CD4-positive, alpha-beta T cell treated with Interleukin-2 at 100 ng/mL for 4 hours (primary cell): ENCODE results near the gene HOXD11.

Experiments used
- DNase-seq: peaks from one replicate; pipeline ENCODE4 v3.0.0-alpha.2; 2020; ENCODE audit warnings: low spot score

Gene HOXD11

DNA sequence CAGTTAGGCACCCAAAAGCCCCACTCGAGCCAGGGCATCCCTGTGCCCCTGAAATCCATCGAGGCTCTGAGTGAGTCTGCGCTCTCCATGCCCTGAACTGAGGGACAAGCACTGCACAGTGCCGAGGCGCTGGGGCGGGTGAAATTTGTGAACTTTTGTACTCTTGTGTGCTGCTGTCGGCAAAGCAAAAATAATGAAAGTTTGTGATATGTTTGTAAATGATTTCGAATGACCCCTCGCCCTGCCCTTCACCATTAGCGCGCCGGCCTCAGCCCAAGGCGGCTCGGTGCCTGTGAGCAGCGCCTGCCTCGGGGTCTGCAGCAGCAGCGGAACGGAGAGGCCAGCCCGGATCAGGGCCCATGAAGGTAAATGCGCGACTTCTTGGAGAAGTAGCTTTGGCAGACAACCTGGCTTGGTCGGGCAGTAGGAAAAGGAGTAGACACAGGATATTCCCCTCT lies 42.4 kb downstream of the HOXD11 start:
- no peak for DNase-seq

DNA sequence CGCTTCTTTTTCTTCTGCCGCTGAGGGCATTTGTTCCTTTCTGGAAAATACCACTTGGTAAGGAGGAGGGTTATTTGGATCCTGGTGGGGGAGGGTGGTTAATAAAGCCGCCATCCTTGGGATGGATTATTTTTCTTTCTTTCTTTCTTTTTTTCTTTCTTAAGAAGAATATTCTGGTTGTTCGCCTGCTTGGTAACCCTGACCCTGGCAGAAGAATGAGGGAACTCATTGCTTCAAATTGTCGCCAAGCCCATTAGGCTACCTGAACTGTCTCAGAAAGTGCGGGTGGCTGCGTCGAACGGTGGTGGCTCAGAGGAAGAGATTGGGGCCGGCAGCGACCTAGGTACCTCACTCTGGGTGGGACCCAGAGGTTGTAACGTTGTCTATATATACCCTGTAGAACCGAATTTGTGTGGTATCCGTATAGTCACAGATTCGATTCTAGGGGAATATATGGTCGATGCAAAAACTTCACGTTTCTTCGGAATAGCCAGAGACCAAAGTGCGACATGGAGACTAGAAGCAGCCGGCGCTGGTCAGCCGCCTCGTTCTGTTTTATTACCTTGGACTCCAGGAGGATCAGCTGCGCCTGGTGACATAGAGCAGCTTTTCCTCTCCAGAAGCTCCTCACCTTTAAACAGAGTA lies 43.0 kb downstream of the HOXD11 start:
- no peak for DNase-seq

DNA sequence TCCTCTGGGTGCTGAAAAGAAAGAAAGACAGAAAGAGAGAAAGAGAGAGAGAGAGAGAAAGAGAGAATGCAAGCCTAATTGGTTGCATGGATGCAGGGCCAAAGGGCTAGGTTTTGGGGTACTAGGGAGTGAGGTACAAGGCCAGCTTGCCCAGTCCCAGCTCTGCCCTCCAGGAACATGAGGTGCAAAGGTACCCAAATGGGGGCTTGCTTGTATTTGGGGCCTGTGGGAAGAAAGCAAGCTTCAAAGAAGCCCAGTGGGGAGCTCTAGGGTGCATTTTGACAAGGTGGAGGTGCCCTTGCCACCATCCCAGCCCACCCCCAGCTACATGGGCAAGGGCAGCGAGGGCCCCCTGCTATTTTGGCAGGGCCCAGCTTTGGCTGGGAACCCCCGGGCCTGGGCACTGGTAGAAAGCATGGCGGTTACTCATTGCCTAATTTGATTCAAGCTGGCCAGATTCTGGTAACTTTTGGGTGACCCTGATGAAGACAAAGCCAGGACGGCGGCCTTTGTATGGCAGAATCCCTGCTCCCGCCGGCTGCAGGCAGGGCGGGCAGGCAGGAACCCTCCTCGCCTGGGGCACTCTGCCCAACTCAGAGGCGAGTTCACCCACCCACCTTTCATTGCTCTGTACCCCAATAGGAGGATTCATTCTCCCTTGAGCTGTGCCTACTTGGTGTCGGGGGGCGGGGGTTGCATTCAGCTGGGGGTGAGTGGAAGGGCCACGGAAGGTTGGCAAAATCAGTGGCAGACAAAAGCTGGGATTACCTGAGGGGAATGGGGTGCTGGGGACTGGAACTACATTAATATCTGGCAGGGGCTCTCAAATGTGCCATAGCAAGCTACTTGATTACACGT lies 43.7 kb downstream of the HOXD11 start:
- no peak for DNase-seq

DNA sequence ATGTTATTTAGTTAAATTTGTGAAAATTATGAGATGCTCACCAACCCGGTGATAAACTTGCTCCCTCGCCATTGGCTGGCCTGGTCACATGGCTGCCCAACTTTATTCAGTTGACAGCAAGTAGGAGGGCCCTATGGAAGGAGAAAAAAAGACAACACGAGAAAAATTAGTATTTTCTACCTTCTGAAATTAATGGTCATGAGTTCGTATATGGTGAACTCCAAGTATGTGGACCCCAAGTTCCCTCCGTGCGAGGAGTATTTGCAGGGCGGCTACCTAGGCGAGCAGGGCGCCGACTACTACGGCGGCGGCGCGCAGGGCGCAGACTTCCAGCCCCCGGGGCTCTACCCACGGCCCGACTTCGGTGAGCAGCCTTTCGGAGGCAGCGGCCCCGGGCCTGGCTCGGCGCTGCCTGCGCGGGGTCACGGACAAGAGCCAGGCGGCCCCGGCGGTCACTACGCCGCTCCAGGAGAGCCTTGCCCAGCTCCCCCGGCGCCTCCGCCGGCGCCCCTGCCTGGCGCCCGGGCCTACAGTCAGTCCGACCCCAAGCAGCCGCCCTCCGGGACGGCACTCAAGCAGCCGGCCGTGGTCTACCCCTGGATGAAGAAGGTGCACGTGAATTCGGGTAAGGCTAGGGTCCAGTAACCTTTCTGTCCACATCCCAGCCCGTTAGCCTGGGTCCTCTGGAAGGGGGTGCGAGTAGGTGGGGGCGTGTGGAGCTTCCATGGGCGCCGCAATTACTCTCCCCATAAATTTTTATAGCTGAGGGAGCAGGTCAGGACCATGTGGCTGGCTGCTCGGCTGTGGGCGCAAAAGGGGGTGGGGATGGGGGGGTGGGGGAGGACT lies 44.6 kb downstream of the HOXD11 start, which contains the start of gene HOXD4:
TSS of gene HOXD4 (plus strand) at position 109 of the 846 bp plus-strand sequence. CDS start at position 193, 84 bp downstream.
- no peak for DNase-seq

DNA sequence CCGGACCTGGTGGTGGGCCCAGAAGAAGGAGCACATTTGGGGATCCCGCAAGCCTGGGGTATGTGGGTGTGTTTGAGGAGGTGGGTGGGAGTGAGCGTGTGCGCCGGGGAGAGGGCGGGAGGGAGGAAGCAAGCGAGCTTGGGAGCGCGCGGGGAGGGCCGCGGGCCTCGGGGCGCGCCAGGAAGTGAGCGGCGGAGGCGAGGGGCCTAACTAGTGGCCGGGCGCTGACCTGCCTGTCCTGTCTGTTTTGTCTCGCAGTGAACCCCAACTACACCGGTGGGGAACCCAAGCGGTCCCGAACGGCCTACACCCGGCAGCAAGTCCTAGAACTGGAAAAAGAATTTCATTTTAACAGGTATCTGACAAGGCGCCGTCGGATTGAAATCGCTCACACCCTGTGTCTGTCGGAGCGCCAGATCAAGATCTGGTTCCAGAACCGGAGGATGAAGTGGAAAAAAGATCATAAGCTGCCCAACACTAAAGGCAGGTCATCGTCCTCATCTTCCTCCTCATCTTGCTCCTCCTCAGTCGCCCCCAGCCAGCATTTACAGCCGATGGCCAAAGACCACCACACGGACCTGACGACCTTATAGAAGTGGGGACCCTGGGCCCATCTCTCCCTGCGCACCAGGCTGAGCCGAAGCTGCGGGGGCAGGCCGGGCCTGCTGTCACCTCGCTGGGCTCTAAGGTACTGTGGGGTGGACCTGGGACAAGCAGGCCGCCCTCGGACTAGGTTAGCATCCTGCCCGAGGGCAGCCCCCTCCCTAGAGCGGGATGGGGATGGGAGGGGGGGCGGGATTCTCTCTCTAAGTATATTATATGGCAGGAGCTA lies 45.5 kb downstream of the HOXD11 start:
- no peak for DNase-seq

DNA sequence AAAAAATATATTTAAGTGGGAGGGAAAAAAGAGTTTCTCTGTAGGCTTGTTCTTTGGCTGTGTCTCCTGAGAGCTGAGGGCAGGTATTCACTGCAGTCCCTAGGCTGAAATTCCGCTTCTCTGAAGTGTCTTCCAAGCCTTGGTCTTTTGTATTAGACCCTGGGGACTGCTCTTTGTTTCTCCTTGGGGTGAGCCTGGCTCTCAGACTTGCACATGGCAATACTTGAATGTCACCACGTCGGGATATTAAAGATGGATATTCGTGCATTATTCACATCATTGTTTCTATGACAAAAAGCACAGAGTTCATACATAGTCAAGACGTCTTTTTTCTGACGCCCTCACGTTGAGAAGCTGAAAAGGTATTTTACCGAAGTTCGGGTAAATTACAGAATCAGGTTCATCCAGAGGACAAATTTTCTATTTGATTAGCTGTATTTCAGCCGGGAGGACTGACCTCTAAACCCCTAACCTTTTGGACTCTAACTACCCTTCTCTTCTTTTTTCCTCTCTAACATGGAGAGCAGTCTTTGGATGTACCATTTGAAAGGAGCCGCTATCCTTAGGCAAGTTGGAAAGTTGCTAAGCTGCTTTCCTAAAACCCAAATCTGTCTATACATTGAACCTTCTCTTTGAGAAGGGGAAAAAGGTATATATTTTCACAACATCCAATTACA lies 47.6 kb downstream of the HOXD11 start:
- no peak for DNase-seq

DNA sequence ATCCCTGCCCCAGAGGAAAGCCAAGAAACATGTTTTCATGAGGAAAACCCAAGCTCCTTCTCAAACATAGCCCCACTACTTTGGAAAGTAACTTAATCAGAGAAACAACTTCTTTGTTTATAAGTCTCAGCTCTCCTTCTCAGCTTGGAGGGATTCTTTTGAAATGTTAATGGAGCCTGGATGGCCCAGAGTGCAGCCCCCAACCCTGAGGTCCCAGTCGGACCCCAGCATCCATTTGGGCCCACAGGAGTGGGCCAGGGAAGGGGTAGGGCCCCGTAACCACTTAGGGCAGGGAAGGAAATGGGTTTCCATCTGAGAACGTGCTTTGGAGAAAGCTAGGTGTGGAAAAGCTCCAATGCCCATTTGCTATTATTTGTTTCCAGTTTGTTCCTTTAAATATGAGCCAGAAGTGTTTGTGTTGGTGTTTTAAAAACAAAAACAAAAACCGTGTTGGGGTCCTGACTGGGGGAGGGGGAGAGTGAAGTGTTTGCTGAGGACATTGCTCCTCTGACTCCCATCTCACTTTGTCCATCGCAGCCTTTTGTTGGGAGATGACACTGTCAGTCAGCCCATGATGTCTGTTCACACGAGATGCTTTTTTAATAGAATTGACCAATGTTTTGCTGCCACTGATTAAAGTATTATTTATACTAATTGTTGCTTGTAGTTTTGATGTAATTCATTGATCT lies 48.4 kb downstream of the HOXD11 start:
- DNase-seq = no peak

DNA sequence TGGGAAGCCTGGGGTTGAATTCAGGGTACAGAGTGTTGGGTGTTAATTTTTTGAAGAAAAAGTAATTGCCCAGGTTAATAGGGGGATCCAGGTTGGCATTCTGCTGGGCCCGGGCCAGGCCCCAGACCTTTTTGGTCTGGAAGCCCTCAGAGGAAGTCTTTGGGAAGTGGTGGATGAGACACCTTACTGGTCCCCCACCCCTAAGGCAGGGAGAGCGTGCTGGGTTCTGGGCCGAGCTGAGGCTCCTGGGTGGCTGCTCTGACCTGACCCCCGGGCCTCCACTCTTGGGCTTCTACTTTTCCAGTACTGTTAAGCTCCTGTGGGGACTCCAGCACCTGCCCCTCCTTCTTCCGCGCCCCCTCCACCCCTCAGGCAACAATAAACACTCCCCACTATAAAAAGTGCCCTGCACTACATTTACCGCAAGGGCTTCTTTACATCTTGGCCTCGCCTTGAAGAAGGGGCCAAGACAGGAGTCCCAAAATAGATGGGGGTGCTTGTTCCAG lies 49.3 kb downstream of the HOXD11 start:
- no peak for DNase-seq

DNA sequence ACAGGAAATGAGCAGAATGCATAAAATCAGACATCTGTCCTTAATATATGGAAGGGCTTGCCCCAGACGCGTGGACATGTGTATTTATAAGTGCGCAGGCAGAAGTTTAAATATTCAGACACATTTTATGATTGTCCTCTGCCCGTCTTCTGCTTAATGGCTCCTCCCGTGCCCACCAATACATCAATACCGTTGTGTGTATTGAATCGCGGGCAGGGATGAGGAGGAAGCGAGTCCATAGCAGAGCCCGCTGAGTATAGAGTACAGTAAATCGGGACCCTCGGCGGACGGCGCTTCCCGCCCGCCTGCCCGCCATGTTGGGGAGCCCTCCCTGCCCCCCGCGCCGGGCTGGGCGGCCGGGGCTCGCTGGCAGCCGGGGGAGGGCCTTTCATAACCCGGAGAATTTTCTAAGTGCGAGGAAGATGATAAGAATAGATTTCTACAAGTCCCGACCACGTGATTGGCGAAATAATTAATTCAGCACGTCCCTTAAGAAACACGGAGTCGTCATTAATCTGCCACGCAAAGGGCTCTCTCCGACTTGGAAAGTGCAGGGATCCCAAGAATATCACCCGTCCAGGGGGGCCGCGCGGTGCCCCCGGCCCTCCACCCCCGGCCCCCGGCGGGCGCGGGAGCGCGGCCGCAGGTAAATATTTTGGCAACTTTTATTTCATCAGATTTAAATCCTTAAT lies 49.9 kb downstream of the HOXD11 start, which contains the start of gene HOXD3:
TSS of gene HOXD3 (plus strand) at position 501 of the 692 bp plus-strand sequence. CDS start 11,808 bp downstream, outside the sequence.
- no peak for DNase-seq

DNA sequence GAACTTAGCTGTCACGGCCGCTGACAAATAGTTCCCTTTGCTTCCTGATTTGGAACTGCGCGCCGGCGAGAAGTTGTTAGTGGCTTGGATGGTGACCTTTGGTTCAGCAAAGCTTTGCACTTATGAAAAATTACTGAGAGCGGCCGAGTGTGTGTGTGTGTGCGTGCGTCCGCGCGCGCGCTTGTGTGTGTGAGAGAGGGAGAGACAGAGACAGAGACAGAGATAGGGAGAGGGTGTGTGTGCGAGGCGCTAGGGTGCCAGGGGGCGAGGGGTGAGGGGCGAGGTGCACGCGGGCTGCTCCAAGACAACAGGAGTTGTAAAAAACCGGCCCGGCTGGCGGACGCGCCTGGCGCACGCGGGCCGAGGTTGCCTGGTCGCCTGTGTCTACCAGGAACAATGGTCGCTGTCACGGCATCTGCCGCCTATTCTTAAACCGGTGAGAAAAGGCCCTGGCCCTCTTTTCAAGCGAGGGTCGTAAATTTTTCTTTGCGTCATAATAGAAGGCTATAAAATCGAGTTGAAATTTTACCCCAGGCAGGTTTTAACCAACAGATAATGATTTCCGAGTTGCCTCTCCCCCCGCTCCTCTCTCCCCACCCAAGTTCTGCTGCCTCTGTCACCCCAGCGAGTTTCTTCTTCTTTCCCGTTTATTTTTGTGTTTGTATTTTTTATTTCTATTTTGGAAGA lies 50.6 kb downstream of the HOXD11 start:
- no peak for DNase-seq

DNA sequence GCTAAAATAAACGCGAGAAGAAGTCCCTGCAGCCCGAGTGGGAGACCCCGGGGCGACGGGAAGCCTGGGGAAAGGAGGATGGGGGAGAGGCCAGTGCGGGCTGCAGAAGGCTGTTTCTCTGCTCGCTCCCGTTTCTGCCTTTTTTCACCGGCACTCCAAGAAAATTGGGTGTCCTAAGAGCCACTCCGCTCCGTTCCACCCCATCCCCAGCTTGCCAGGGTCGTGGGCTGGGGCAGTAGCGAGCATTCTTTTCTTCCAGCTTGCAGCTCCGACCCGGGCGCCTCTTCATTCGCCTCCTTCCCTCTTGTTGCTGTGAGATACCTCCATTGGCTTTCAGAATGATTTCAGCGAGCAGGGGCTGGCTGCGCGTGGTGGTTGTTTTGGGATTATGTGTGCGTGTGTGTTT lies 51.1 kb downstream of the HOXD11 start:
- no peak for DNase-seq

DNA sequence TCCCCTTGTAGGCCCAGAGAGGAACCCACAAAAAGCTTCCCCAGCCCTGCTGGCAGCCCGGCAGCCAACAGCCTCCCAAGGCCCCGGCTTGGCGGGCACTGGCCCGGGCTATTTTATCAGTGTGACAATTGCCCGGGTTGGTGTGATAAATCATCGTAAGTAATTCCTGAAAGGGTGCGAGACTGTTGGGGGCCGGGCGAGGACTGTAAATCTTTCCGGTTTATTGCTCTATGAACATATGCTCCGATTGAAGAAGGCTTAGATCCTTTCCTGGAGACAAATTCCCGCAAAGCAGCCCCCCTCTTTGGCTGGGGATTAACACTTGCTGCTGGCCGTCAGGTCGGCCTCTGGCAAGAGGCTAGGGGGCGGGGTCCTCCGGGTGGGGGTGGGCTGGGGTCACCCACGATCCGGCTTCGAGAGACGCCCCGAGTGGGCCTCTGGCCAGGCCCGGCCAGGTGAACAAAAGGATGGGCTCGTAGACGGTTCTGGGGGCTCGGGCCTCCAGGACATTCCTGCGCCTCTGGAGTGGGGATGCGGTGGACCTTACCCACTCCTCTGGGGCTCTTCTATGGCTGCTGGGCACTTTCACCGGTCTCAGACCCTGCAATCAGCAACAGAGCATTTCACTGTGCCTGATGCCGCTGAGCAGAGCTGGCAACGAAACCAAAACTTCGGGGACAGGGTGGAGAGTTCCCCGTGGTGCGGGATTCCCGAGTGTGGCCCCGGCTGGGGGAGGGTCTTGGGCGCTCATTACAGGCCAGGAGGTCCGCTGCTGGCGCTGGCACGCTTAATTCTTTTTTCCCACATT lies 52.0 kb downstream of the HOXD11 start:
- no peak for DNase-seq
